LNCAP (cell line): Measurements from ENCODE around the gene RFC2.

Experiments
- CTCF ChIP-seq: fragments of 450-650 bp; IDR thresholded peaks from 2 replicates; pipeline ENCODE4 v1.5.1; 2017; ENCODE audit warnings: mild to moderate bottlenecking

The RFC2 gene

GRCh38 chr7:74202841-74203556, 51.2 kb downstream of the RFC2 start:
- peak; percentile 36; the same call in 1 of the 2 replicates for TF ChIP-seq CTCF

GRCh38 chr7:74199551-74200355, 54.4 kb downstream of the RFC2 start:
- no peak for TF ChIP-seq CTCF

GRCh38 chr7:74197449-74198124, 56.6 kb downstream of the RFC2 start:
- TF ChIP-seq CTCF, result no peak

- TF ChIP-seq CTCF, result no peak
Measured at GRCh38 chr7:74194686-74195085, 59.5 kb downstream of the RFC2 start.

GRCh38 chr7:74193913-74194312, 60.3 kb downstream of the RFC2 start:
- no peak for TF ChIP-seq CTCF

GRCh38 chr7:74193054-74193453, 61.1 kb downstream of the RFC2 start:
- no peak for TF ChIP-seq CTCF

- no peak for TF ChIP-seq CTCF
Measured at GRCh38 chr7:74191231-74191630, 63.0 kb downstream of the RFC2 start.
